Liver (tissue), 9 donors: ENCODE data around the gene SLC66A2. TPM values are rescaled to one million over a fixed set of nuclear protein-coding genes. Genes with fewer than 3 reads are reported as not detected.

Experiments
- DNase-seq: peaks from one replicate; pipeline ENCODE4 v3.0.0-alpha.2; 2017; ENCODE audit warnings: low spot score
- H3K27ac ChIP-seq, 2 donors: one replicate each; pipeline ENCODE4 v1.7.0; 2013; ENCODE audit warnings: inconsistent platforms in 2 of 2, low read length in 2 of 2, control low read depth in 1 of 2, low read depth in 1 of 2, mild to moderate bottlenecking in 1 of 2
- H3K27me3 ChIP-seq, 4 donors: one replicate each; pipeline versions ENCODE4 v1.6.1 to v1.7.0; 2013; ENCODE audit warnings: low read length in 3 of 4, inconsistent platforms in 1 of 4, mild to moderate bottlenecking in 1 of 4, moderate library complexity in 1 of 4; ENCODE audit not compliant: control insufficient read depth in 4 of 4, insufficient read depth in 4 of 4
- H3K36me3 ChIP-seq, 4 donors: one replicate each; pipeline versions ENCODE4 v1.6.1 to v1.7.0; 2013; ENCODE audit warnings: low read length in 3 of 4, mild to moderate bottlenecking in 3 of 4, low read depth in 1 of 4, moderate library complexity in 1 of 4; ENCODE audit not compliant: control insufficient read depth in 4 of 4, insufficient read depth in 3 of 4
- H3K4me1 ChIP-seq, 4 donors: one replicate each; pipeline versions ENCODE4 v1.6.1 to v1.7.0; 2013; ENCODE audit warnings: low read length in 3 of 4, mild to moderate bottlenecking in 3 of 4, moderate library complexity in 1 of 4; ENCODE audit not compliant: control insufficient read depth in 4 of 4, insufficient read depth in 4 of 4
- H3K4me3 ChIP-seq, 3 donors: one replicate each; pipeline versions ENCODE4 v1.6.1 to v1.7.0; 2013; ENCODE audit warnings: low read length in 3 of 3, control low read depth in 1 of 3, low read depth in 1 of 3, mild to moderate bottlenecking in 1 of 3
- H3K9ac ChIP-seq, 2 donors: one replicate each; pipeline ENCODE4 v1.7.0; 2013; ENCODE audit warnings: low read length in 2 of 2, mild to moderate bottlenecking in 2 of 2, moderate library complexity in 2 of 2, control low read depth in 1 of 2, low read depth in 1 of 2
- H3K9me3 ChIP-seq, 4 donors: one replicate each; pipeline versions ENCODE4 v1.6.1 to v1.7.0; 2013; ENCODE audit warnings: low read length in 3 of 4; ENCODE audit not compliant: control insufficient read depth in 4 of 4
- ATF3 ChIP-seq: IDR thresholded peaks from 2 replicates; pipeline ENCODE4 v1.6.1; 2016; ENCODE audit warnings: antibody characterized with exemption
- CTCF ChIP-seq: fragments of 150-350 bp; IDR thresholded peaks from 2 replicates; pipeline ENCODE4 v1.5.1; 2017; ENCODE audit warnings: improper control_type of control experiment, low read depth, low read length; ENCODE audit not compliant: missing input control
- EGR1 ChIP-seq, 2 donors: IDR thresholded peaks; 2 replicates each; pipeline ENCODE4 v1.6.1; 2016 to 2018; ENCODE audit warnings: antibody characterized with exemption in 2 of 2, low read depth in 2 of 2
- FOXA1 ChIP-seq: IDR thresholded peaks from 2 replicates; pipeline ENCODE4 v1.6.1; 2016; ENCODE audit warnings: antibody characterized with exemption
- FOXA2 ChIP-seq: IDR thresholded peaks from 2 replicates; pipeline ENCODE4 v1.6.1; 2016; ENCODE audit warnings: antibody characterized with exemption
- GABPA ChIP-seq, 2 donors: IDR thresholded peaks in 1 of 2; conservative IDR thresholded peaks in 1 of 2; 2 replicates each; pipeline ENCODE4 v1.6.1; 2016; ENCODE audit warnings: antibody characterized with exemption in 2 of 2, mild to moderate bottlenecking in 1 of 2, moderate library complexity in 1 of 2
- HNF4A ChIP-seq, 2 donors: conservative IDR thresholded peaks; 2 replicates each; pipeline ENCODE4 v1.6.1; 2016; ENCODE audit warnings: antibody characterized with exemption in 2 of 2, mild to moderate bottlenecking in 2 of 2
- HNF4G ChIP-seq: IDR thresholded peaks from 2 replicates; pipeline ENCODE4 v1.6.1; 2016; ENCODE audit warnings: antibody characterized with exemption
- JUND ChIP-seq, 2 donors: IDR thresholded peaks; 2 replicates each; pipeline ENCODE4 v1.6.1; 2016; ENCODE audit warnings: antibody characterized with exemption in 2 of 2
- MAX ChIP-seq: IDR thresholded peaks from 2 replicates; pipeline ENCODE4 v1.6.1; 2016; ENCODE audit warnings: antibody characterized with exemption
- NR2F2 ChIP-seq: IDR thresholded peaks from 2 replicates; pipeline ENCODE4 v1.6.1; 2016; ENCODE audit warnings: antibody characterized with exemption
- RAD21 ChIP-seq, 2 donors: IDR thresholded peaks; 2 replicates each; pipeline ENCODE4 v1.6.1; 2016; ENCODE audit warnings: antibody characterized with exemption in 2 of 2, mild to moderate bottlenecking in 2 of 2
- REST ChIP-seq: IDR thresholded peaks from 2 replicates; pipeline ENCODE4 v1.6.1; 2016; ENCODE audit warnings: antibody characterized with exemption, mild to moderate bottlenecking
- RXRA ChIP-seq, 2 donors: IDR thresholded peaks; 2 replicates each; pipeline ENCODE4 v1.6.1; 2017 to 2018; ENCODE audit warnings: antibody characterized with exemption in 2 of 2, mild to moderate bottlenecking in 1 of 2
- SP1 ChIP-seq: IDR thresholded peaks from 2 replicates; pipeline ENCODE4 v1.6.1; 2018; ENCODE audit warnings: antibody characterized with exemption, mild to moderate bottlenecking
- TAF1 ChIP-seq: conservative IDR thresholded peaks from 2 replicates; pipeline ENCODE4 v1.6.1; 2016; ENCODE audit warnings: antibody characterized with exemption, mild to moderate bottlenecking
- YY1 ChIP-seq: IDR thresholded peaks from 2 replicates; pipeline ENCODE4 v1.6.1; 2016; ENCODE audit warnings: antibody characterized with exemption, mild to moderate bottlenecking
- WGBS: extraction: QIAGEN DNeasy Blood & Tissue Kit; methylation state at CpG from one replicate; pipeline ENCODE4 v1.1.7; 2013; 5-methylcytosine and 5-hydroxymethylcytosine counted together
- polyA plus RNA-seq, 2 donors: library from polyadenylated mRNA; stranded (reverse) in 1 of 2; unstranded in 1 of 2; fragments of 200-250 nt in 1 of 2; fragments of >200 nt in 1 of 2; fragmentation: Nextera tagmentation in 1 of 2; extraction: Ambion mirVana in 1 of 2; gene quantifications; one replicate each; pipeline versions ENCODE4 v1.2.1 to v1.2.3, GENCODE V29; 2013 to 2015
- total RNA-seq, 2 donors: library from RNA; depleted of rRNA; stranded (reverse); fragments of >200 nt; gene quantifications; one replicate each; pipeline ENCODE4 v1.2.3, GENCODE V29; 2014
- donor health status: healthy.
- donor health status: healthy.
- donor health status: healthy.
- donor health status: healthy.
- donor health status: healthy.

The SLC66A2 gene
- total and polyA plus RNA-seq, 4 donors = 47.8 to 107 (median 67.9) TPM

- TF ChIP-seq REST = no peak
- TF ChIP-seq GABPA (IDR thresholded peaks at IDR 0.05 in 1 of 2, conservative IDR thresholded peaks at IDR 0.05 in 1 of 2) = no peak
- TF ChIP-seq RAD21 (IDR thresholded peaks at IDR 0.05) = no peak
- TF ChIP-seq FOXA1 = no peak
- no peak for TF ChIP-seq FOXA2
- TF ChIP-seq YY1 = no peak
- no peak for TF ChIP-seq NR2F2
- TF ChIP-seq HNF4G = no peak
- no peak for TF ChIP-seq CTCF
- no peak for TF ChIP-seq EGR1 (IDR thresholded peaks at IDR 0.05; ENCODE audit: low read depth in 2 of 2)
- no peak for TF ChIP-seq MAX
- TF ChIP-seq ATF3 = no peak
- no peak for TF ChIP-seq SP1
- no peak for TF ChIP-seq RXRA (IDR thresholded peaks at IDR 0.05)
- TF ChIP-seq TAF1 = no peak
- TF ChIP-seq HNF4A (conservative IDR thresholded peaks at IDR 0.05) = no peak
- TF ChIP-seq JUND (IDR thresholded peaks at IDR 0.05) = no peak
- 92% methylated on average over 28 of the region's 28 CpGs for WGBS
Observed at GRCh38 chr18:79912994-79913831, 38.2 kb downstream of the SLC66A2 start.

GRCh38 chr18:79912409-79912991 lies 39.0 kb downstream of the SLC66A2 start:
- Histone ChIP-seq H3K27ac (peak overlapping the region; percentile 17 to 32), H3K4me3 (no peak overlapping the region), H3K9ac (no peak overlapping the region), H3K4me1 (peaks cover 0 to 10% (median 4%) of the 10 kb centered on the region in 4 donors), H3K27me3 (no peaks in the 10 kb centered on the region), H3K9me3 (peaks cover 0 to under 1% (median 0%) of the 10 kb centered on the region in 4 donors), H3K36me3 (peaks cover 12 to 50% (median 30%) of the 10 kb centered on the region in 4 donors)
- peak; percentile 33 for DNase-seq
- 81% methylated on average over 20 of the region's 20 CpGs for WGBS
- TF ChIP-seq REST = no peak
- TF ChIP-seq FOXA2 = no peak
- peak in 1 of 2 donors; percentile 21 for TF ChIP-seq JUND (IDR thresholded peaks at IDR 0.05)
- TF ChIP-seq GABPA (IDR thresholded peaks at IDR 0.05 in 1 of 2, conservative IDR thresholded peaks at IDR 0.05 in 1 of 2) = no peak
- peak; percentile 26 for TF ChIP-seq SP1
- peak; percentile 57 for TF ChIP-seq NR2F2
- TF ChIP-seq RXRA (IDR thresholded peaks at IDR 0.05) = peak in 1 of 2 donors; percentile 70

More at GRCh38 chr18:79912994-79913831, 38.2 kb downstream of the SLC66A2 start:
- Histone ChIP-seq H3K27me3 (no peaks in the 10 kb centered on the region), H3K9ac (no peak overlapping the region), H3K4me3 (no peak overlapping the region), H3K27ac (peak overlapping the region; percentile 17 to 32), H3K36me3 (peaks cover 13 to 50% (median 25%) of the 10 kb centered on the region in 4 donors), H3K4me1 (peaks cover 0 to 10% (median 4%) of the 10 kb centered on the region in 4 donors), H3K9me3 (no peaks in the 10 kb centered on the region)
- peak; percentile 30 for DNase-seq
